GM12801 (cell line): ENCODE results near the gene SLC9A5.

ENCODE experiments used
- TF ChIP-seq, protein P1 (sequence below): IDR thresholded peaks from one replicate; pipeline ENCODE4 v1.5.1; 2011; ENCODE audit warnings: control low read depth; ENCODE audit not compliant: insufficient read length; ENCODE audit errors: extremely low read depth

Gene SLC9A5

GRCh38 chr16:67268136-67268579 is 19.4 kb downstream of the SLC9A5 start:
- TF ChIP-seq, protein P1, sequence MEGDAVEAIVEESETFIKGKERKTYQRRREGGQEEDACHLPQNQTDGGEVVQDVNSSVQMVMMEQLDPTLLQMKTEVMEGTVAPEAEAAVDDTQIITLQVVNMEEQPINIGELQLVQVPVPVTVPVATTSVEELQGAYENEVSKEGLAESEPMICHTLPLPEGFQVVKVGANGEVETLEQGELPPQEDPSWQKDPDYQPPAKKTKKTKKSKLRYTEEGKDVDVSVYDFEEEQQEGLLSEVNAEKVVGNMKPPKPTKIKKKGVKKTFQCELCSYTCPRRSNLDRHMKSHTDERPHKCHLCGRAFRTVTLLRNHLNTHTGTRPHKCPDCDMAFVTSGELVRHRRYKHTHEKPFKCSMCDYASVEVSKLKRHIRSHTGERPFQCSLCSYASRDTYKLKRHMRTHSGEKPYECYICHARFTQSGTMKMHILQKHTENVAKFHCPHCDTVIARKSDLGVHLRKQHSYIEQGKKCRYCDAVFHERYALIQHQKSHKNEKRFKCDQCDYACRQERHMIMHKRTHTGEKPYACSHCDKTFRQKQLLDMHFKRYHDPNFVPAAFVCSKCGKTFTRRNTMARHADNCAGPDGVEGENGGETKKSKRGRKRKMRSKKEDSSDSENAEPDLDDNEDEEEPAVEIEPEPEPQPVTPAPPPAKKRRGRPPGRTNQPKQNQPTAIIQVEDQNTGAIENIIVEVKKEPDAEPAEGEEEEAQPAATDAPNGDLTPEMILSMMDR: no peak

GRCh38 chr16:67269766-67270165 is 21.0 kb downstream of the SLC9A5 start:
- TF ChIP-seq, protein P1: no peak

- TF ChIP-seq, protein P1: no peak
Measured at GRCh38 chr16:67270931-67271338, 22.2 kb downstream of the SLC9A5 start.

GRCh38 chr16:67271446-67271845 is 22.7 kb downstream of the SLC9A5 start:
- TF ChIP-seq, protein P1: no peak

- TF ChIP-seq, protein P1: no peak
Measured at GRCh38 chr16:67275321-67275720, 26.5 kb downstream of the SLC9A5 start.

- TF ChIP-seq, protein P1: no peak
Measured at GRCh38 chr16:67277294-67277998, 28.7 kb downstream of the SLC9A5 start.

GRCh38 chr16:67277999-67278772 is 29.4 kb downstream of the SLC9A5 start:
- TF ChIP-seq, protein P1: no peak
